HG03025 (cell line): Measurements from ENCODE around the gene RND1.
A peak's percentile ranks its signal among the peaks of the same experiment; 100 is the strongest.
"Not testable (repeated sequence)": the region's sequence is repeated elsewhere in the genome, so short reads cannot be mapped to it uniquely, and the experiment has no call there.

Experiments used
- ATAC-seq: cut with Tn5 transposase; IDR thresholded peaks from one replicate; pipeline ENCODE4 v1.9.1; 2021; ENCODE audit warnings: mild to moderate bottlenecking, moderate library complexity; ENCODE audit not compliant: unreplicated experiment, low FRiP score

RND1 gene

DNA sequence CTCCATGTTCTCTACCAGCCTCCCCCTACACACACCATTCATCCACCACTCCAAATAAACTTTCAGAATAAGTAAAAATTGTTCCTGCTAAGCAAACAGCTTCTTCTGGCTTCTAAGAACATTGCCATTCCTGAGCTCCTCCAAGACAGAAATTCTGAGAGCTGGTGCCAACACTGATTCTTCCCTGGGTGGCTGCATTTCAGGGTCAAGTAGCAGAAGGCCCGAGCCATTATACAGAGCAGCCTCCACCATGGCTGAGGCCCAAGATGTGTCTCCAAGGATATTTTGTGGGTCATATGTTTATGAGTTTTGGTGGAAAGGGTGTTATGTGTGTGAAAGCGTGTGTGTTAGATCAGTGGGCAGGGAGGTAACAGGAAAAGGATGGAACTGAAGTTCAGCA is 3.5 kb upstream of the RND1 start:
- ATAC-seq = no peak

- no peak for ATAC-seq
Observed at GRCh38 chr12:48868451-48868850, 2.8 kb upstream of the RND1 start.

GRCh38 chr12:48866052-48866711 is 512 bp upstream of the RND1 start:
- peak; percentile 16 for ATAC-seq

- no peak for ATAC-seq
Observed at GRCh38 chr12:48863291-48863690, 2.4 kb downstream of the RND1 start.

GRCh38 chr12:48862760-48863159 is 2.9 kb downstream of the RND1 start:
- no peak for ATAC-seq

- ATAC-seq = no peak
Observed at GRCh38 chr12:48861111-48861510, 4.6 kb downstream of the RND1 start.

- ATAC-seq = not testable (repeated sequence)
Observed at GRCh38 chr12:48860236-48860635, 5.4 kb downstream of the RND1 start.

DNA sequence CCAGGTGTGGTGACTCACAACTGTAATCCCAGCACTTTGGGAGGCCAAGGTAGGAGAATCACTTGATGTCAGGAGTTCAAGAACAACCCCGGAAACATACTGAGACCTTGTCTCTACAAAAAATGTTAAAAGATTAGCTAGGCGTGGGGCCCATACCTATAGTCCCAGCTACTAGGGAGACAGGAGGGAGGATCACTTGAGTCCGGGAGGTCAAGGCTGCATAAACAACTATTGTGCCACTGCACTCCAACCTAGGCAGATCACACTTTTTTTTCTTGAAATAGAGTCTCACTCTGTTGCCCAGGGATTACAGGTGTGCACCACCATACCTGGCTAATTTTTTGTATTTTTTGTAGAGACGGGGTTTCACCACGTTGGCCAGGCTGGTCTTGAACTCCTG is 6.1 kb downstream of the RND1 start:
- no peak for ATAC-seq

- no peak for ATAC-seq
Observed at GRCh38 chr12:48858043-48858442, 7.6 kb downstream of the RND1 start.

GRCh38 chr12:48857278-48857994 is 8.2 kb downstream of the RND1 start:
- no peak for ATAC-seq

DNA sequence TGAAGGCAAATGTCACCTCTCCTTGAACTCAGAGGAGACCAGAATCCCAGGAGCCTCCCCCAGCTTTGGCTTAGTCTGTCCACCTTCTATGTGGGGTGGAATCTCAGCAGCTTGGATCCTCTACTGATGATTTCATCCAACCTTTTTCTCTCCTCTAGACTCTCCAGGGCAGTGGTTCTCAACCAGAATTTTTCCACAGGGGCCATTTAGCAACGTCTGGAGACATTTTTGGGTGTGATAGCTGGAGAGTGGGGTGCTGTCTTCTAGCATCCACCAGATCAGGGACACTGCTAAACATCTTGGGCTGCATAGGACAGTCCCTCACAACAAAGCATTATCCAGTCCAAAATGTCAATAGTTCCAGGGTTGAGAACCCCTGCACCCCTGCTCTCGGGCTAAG is 9.3 kb downstream of the RND1 start:
- no peak for ATAC-seq

GRCh38 chr12:48854932-48855331 is 10.7 kb downstream of the RND1 start:
- ATAC-seq = not testable (repeated sequence)

- ATAC-seq = no peak
Observed at GRCh38 chr12:48854488-48854887, 11.2 kb downstream of the RND1 start.

- ATAC-seq = no peak
Observed at GRCh38 chr12:48852734-48853688, 12.7 kb downstream of the RND1 start.

DNA sequence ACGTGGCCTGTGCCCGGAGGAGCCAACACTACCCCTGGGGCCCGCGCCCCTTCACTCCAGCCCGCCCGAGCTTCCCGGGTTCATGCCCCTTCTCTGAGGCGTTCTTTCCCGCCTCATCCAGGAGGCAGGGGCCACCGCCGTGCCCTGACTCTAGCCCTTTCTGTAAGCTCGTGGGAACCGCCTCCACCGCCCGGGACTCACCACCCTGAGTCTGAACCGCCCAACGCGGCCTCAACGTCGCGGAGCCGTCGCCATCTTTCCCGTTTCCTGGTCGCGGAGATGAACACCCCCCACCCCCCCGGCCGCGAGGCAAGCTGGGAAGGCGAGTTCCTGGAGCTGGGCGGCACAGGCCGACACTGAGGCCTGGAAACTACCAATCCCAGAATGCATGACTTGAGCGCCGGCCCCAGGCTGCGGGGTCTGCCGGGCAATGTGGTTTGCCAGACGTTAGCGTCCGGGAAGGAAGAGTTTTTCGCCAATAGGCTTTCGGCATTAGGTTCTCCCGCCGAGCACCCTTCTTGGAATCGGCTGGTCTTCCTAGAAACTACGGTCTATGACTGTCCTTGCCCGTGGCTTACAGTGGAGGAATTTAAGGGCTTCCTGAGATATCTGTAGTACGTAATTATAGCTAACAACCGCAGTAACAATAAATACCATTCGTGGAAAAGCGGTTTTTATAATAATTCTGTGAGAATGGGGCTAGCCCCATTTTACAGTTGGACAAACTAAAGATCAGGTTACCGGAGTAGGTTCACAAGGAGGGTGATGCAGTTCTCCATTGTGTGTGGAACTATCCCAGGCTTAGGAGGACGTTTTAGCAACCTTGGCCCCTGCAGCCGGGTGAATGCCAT is 13.6 kb downstream of the RND1 start, which contains the start of gene DDX23:
Gene DDX23, minus strand, starts transcription at position 281 of the 851 bp plus-strand sequence. CDS start 6,381 bp downstream, outside the sequence.
- ATAC-seq = peak; percentile 92

DNA sequence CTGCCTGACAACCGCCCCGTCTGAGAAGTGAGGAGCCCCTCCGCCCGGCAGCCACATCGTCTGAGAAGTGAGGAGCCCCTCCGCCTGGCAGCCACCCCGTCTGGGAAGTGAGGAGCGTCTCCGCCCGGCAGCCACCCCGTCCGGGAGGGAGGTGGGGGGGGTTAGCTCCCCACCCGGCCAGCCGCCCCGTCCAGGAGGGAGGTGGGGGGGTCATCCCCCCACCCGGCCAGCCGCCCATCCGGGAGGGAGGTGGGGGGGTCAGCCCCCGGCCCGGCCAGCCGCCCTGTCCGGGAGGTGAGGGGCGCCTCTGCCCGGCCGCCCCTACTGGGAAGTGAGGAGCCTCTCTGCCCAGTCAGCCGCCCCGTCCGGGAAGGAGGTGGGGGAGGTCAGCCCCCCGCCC is 23.6 kb downstream of the RND1 start:
- ATAC-seq = not testable (repeated sequence)

DNA sequence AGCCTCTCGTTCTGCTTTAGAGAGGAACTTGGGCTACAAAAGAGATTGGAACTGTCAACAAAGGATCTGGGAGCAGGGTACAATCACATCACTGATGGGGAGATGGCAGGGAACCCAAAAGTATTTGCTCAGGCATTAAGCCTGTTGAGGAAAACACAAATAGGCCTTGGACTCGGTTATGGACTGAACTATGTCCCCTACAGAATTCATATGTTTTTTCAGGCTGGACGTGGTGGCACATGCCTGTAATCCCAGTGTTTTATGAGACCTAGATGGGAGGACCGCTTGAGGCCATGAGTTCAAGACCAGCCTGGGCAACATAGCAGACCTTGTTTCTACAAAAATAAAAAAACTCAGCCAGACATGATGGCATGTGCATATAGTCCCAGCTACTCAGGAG is 27.6 kb downstream of the RND1 start:
- no peak for ATAC-seq

DNA sequence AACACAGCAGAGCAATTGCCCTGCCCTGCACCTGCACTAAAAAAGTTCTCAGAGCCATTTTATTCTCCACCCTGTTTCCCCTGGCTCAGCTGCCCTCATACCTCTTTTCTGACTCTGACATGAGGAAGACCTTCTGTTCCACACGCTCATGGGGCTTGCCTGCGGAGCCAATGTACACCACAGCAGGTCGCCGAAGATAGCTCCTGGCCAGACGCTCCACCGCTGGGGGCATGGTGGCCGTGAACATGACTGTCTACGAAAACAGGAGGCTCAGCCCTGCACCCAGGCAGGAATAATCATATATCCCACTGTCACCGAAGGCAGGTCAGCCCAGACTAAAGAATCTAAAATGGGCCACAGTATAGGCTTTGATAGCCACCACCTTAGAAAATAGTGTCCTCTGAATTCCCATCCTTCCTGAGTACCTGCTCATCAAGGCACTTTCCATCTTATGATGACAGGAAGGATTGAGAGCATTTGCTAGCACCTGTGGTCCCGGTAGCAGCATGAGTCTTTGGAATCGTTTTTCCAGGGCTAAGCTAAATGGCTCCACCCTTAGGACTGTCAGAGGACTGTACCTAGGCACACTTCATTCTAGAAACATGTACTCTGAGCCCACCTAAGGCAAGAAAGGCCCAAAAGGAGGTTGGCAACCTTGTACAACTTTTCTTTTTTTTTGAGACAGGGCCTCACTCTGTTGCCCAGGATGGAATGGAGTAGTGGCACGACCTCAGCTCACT is 33.2 kb downstream of the RND1 start:
- no peak for ATAC-seq

GRCh38 chr12:48831257-48831656 is 34.4 kb downstream of the RND1 start:
- no peak for ATAC-seq
